HG02852 (cell line): ENCODE results near the gene CAMTA1.
"Not testable (repeated sequence)": the region's sequence is repeated elsewhere in the genome, so short reads cannot be mapped to it uniquely, and the experiment has no call there.

ENCODE experiments used
- ATAC-seq: cut with Tn5 transposase; IDR thresholded peaks from one replicate; pipeline ENCODE4 v1.9.1; 2021; ENCODE audit warnings: mild to moderate bottlenecking, moderate library complexity; ENCODE audit not compliant: unreplicated experiment

The CAMTA1 gene

DNA sequence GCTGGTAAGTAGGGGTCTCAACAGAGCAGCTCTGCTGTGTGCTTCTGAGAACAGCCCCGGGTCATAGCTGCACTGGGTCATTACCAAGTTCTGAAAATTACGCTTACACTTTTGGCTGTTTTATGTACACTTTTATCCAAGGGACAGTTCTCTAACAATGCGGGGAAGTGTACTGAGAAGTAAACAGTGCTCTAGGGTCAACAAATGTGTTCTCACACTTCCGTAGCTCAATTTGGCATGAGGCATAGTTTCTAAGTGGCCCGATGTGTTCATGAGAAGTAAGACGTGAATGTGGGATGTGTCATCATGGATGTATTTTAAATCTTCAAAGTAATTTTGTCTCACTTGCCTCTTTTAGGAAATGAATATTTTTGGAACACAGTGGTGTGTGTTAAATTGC, 975.0 kb downstream of the CAMTA1 start:
- no peak for ATAC-seq

- no peak for ATAC-seq
These were observed 975.8 kb downstream of the CAMTA1 start for GRCh38 chr1:7761103-7761502.

DNA sequence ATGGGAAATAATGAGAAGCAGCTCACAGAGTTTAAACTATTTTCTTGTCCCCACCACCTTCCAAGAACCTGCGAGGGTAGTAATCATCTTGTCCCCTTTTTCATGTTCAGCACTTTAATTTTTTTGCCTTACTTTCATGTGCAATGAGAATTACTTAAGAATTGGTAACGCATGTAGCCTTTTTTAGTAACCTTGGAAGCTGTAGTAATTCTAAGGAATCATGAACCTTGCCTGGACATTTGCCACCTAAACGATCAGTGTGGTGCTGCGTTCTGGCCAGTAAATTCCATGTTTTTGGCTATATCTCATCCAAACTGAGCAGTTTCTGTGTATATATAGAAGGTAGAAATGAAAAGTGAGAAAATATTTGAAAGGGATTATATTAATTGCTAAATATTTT, 981.9 kb downstream of the CAMTA1 start:
- no peak for ATAC-seq

- ATAC-seq: no peak
These were observed 983.3 kb downstream of the CAMTA1 start for GRCh38 chr1:7768583-7768982.

DNA sequence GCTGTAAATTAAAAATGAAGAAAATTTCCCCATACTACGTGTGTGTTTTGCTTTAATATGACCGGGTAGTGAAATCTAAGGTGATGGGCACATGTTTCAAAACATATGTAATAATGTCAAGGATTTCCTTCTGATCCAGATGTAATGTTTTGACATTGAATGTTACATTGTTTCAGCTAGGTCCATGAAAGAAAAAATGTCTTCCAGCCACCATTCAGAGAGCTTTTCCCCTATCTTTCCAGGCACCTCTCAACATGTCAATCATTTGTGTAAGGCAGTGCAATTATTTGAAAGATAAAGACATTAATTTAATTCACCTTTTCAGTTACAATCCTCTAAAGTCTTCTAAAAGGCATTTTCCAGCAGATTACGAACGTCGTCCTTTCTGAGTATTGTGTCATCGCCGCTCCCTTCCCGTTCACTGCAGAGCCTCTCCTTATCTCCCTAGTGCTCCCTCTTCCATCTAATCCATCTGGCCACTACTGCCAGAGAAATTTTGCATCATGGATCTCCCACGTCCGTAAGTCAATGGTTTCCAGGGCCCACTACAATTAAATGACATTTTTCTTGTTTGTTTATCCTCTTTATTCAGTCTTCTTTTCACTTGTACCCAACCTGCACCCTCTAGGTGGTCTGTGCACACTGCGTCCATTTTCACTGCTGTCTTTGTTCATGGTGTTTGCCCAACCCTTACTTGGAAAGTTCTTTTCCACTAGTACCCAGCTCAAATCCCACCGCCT, 984.6 kb downstream of the CAMTA1 start:
- ATAC-seq: no peak

GRCh38 chr1:7770669-7770996, 985.4 kb downstream of the CAMTA1 start:
- peak; percentile 9 for ATAC-seq

DNA sequence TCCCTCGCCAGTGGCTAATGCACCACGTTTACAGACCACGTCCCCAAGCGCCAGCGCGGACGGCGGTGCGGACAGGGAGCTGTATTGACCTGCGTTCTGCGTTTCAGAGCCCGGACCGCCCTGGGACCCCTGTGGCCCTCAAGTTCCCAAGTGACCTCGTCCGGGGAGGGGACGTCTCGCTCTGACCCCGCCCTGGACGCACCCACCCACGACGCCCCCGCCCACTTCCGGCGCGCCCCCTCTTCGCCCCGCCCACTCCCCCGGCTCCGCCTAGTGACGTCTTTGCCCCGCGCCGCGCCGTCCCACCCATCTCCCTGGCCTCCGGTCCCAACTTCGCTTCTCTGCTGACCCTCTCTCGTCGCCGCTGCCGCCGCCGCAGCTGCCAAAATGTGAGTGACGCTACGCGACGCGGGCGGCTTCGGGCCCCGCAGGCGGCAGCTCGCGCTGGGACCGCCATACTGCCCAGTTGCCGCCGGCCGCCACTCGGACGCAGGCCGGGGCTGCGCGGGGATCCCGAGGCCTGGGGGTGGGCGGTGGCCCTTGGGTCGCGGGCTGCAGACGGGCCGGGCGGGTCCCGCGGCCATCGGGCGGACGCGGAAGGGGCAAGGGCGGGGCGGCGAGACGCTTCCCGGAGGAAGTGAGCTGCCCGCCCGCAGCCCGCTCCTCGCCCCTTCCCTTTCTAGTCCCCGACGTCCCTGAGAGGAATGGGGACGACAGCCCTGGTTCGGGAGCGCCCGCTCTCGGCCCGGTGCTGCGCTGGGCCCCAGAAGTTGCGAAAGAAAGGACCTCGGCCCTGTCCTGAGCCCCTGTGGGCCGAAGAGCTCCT, 986.0 kb downstream of the CAMTA1 start, which contains the start of gene VAMP3:
VAMP3 (plus strand) TSS at position 300 of the 826 bp plus-strand sequence; CDS start at position 388, 88 bp downstream.
- peak; percentile 71 for ATAC-seq

DNA sequence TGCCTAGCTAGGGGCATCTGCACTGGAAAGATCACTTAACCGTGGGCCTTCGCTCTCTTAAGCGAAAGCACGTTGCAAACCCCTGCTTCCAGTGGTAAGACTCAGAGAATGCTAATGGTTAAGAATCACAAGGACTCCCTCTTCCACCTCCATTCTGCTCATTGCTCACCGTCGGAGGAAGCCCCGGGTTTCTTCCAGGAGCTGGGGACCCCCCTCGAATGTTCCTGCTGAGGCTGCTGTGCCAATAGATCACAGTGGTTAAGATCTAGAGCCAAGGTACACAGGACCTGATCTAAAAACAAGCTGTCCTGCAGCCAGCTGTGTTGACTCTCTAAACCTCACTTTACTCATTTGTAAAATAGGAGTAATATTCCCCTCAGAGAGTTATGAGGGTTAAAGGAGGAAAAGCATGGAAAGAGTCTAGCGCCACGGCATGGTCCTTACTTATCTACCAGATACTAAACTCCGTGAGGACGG, 986.6 kb downstream of the CAMTA1 start:
- ATAC-seq: no peak

DNA sequence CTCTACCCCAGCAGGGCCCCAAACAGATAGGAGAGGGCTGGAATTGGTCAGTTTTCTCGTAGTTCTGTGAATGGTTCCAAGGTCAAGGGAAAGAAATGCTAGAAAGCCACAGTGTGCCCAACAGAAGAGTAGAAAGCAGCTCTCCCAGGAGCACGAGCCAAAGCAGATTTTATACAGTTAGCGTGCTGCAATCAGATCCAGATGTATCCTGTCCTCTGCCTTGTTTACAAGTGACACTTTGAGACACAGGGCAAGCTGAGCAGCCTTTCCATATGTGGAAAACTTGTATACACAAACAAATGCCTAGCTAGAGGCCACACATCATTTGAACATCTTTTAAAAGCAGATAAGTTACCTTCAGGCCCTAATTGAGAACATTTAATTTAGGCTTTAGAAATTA, 992.3 kb downstream of the CAMTA1 start:
- no peak for ATAC-seq

DNA sequence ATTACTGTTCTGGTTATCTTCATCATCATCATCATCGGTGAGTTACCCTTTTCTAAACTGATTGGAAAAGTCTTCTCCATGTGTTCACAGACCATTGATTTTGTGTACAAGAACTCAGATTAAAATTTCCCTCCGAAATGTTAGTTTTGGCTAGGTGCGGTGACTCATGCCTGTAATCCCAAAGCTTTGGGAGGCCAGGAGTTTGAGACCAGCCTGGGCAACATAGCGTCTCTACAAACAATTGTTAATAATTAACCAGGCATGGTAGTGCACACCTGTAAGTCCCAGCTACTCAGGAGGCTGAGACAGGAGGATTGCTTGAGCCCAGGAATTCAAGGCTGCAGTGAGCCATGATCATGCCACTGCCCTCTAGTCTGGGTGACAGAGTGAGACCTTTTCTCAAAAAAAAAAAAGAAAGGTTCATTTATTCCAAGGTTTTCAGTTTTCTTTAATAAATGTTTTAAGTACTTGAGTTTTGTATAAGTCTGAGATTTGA, 992.9 kb downstream of the CAMTA1 start:
- no peak for ATAC-seq

- no peak for ATAC-seq
These were observed 995.7 kb downstream of the CAMTA1 start for GRCh38 chr1:7780976-7781375.

DNA sequence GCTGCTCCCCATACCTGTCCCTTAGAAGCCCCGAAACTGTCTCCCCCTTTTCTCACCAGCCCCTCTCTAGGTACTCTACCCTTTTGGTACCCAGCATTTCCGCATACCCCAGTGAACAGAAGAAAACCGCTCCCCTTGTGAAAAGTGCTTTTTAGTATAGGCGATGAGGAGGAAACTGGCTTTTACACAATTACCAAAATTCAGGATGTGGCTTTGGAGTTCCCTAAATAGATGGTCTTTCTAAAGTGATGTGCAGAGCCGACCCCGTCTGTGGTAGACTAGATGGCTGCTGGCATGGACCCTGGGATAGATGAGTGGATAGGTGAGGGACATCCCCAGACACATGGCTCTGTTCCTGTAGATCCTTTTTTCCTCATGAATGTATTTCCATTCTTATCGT, 996.2 kb downstream of the CAMTA1 start:
- no peak for ATAC-seq

GRCh38 chr1:7781923-7782495, 996.8 kb downstream of the CAMTA1 start:
- no peak for ATAC-seq

DNA sequence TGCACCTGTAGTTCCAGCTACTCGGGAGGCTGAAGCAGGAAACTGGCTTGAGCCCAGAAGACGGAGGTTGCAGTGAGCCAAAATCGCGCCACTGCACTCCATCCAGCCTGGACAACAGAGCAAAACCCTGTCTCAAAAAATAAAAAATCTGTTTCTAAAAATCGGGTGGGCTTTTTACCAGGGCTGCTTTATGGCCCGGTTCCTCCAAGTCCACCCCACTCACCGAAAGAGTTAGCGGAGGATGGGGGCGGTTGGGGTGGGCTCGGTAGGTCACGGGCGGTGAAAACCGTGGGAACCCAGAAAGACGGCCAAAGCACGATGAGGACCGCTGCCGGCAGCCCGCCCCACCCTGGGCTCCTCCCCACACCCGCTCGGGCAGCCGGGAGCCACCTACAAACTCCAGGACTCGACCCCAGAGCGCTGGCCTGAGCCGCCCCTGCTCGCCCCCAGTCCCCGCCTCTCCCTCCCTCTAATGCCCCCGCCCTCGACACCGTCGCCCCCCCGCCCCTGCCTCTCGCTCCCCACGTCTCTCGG, 998.0 kb downstream of the CAMTA1 start:
- ATAC-seq: no peak

- peak; percentile 95 for ATAC-seq
These were observed 998.7 kb downstream of the CAMTA1 start, which contains the start of gene PER3 for GRCh38 chr1:7783826-7784491. Gene PER3 (plus strand): TSS chr1:7784291. CDS start chr1:7784878, 587 bp downstream.

DNA sequence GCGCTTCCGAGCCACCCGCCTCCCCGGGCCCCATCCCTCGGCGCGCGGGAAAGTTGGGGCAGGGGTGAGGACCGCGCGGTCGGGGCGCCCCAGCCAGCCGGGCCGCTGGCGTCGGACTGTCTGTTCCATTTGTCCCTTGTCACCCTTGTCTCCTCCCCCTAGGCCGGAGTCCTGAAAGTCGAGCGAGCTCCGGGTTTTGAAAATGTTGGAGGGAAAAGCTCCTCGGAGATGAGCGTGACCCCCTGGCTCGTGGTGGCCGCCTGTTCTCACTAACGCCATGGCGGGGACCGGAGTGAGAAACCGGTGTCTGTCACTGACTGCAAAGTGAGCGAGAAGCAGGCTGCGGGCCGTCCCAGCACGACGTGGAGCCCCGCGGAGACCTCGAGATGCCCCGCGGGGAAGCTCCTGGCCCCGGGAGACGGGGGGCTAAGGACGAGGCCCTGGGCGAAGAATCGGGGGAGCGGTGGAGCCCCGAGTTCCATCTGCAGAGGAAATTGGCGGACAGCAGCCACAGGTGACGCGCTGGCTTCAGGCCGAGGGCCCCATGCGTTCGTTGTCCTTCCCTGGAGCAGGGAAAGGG, 999.3 kb downstream of the CAMTA1 start:
- ATAC-seq: no peak

DNA sequence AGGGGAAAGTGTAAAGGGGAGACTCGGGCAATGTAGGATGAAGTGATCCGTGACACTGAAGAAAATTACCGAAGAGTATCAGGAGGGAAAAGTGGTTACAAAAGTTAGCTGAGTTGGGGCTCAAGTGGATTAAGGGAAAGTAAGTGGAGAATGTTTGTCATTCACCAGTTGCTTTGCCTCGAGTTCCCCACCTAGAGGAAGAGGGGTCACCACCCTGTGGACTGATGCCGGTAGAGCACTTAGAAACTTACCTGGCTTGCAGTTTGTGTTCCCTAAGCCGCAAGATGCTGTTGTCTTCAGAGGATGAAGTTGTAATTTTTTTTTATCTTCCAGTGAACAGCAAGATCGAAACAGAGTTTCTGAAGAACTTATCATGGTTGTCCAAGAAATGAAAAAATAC, 999.9 kb downstream of the CAMTA1 start:
- no peak for ATAC-seq

DNA sequence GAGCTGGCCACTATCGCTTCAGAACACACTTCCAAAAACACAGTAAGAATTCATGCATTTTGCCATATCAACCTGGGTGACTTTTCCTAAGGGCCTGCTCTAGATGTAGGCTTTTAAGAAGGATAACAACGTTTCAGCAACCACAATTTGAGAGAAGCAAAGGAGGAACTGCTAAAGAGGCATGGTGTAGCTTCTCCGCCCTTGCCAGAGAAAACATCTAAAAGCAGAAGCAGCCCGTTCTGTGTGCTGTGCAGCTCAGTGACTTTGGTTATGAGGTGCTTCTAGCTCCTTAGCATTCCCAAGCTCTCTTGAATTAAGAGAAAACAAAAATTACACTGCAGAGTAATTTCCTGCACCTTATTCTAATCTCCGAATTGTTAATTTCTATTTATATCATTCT, 1001.5 kb downstream of the CAMTA1 start:
- no peak for ATAC-seq

- no peak for ATAC-seq
These were observed 1004.6 kb downstream of the CAMTA1 start for GRCh38 chr1:7789828-7790227.

DNA sequence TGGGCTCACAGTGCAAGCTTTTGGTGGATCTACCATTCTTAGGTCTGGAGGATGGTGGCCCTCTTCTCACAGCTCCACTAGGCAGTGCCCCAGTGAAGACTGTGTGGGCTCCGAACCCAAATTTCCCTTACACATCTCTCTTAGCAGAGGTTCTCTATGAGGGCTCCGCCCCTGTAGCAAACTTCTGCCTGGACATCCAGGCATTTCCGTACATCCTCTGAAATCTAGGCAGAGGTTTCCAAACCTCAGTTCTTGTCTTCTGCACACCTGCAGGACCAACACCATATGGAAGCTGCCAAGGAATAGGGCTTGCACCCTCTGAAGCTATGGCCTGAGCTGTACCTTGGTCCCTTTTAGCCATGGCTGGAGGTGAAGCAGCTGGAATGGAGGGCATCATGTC, 1005.8 kb downstream of the CAMTA1 start:
- ATAC-seq: not testable (repeated sequence)
